ENCODE results near the gene NOP10.

GRCh38 chr15:34297059-34297458 lies 45.9 kb downstream of the NOP10 start:
- no peak for TF ChIP-seq CTCF (IDR thresholded peaks at IDR 0.05)
- TF ChIP-seq POLR2A (IDR thresholded peaks at IDR 0.05) = no peak
- no peak for TF ChIP-seq EP300 (IDR thresholded peaks at IDR 0.05)

All from tibial nerve (tissue), 4 donors.